HEK293T (cell line): ENCODE results near the gene ABCA3.

ENCODE experiments used
- ARNT ChIP-seq: fragments of 450-650 bp; IDR thresholded peaks from 2 replicates; pipeline ENCODE4 v1.6.1; 2017; ENCODE audit warnings: mild to moderate bottlenecking
- BHLHE40 ChIP-seq: fragments of 450-650 bp; IDR thresholded peaks from 2 replicates; pipeline ENCODE4 v1.6.1; 2016; ENCODE audit warnings: mild to moderate bottlenecking, moderate library complexity, borderline replicate concordance
- ELF4 ChIP-seq: fragments of 450-650 bp; IDR thresholded peaks from 2 replicates; pipeline ENCODE4 v1.6.1; 2017; ENCODE audit warnings: antibody characterized with exemption
- FOXA1 ChIP-seq: fragments of 450-650 bp; IDR thresholded peaks from 2 replicates; pipeline ENCODE4 v1.6.1; 2016; ENCODE audit warnings: mild to moderate bottlenecking
- FOXK2 ChIP-seq: fragments of 450-650 bp; IDR thresholded peaks from 2 replicates; pipeline ENCODE4 v1.6.1; 2016; ENCODE audit warnings: mild to moderate bottlenecking
- FOXM1 ChIP-seq: fragments of 450-650 bp; IDR thresholded peaks from 2 replicates; pipeline ENCODE4 v1.6.1; 2017; ENCODE audit warnings: mild to moderate bottlenecking, borderline replicate concordance
- HDGF ChIP-seq: fragments of 450-650 bp; IDR thresholded peaks from 2 replicates; pipeline ENCODE4 v1.6.1; 2017; ENCODE audit warnings: antibody characterized with exemption, borderline replicate concordance
- L3MBTL2 ChIP-seq: fragments of 450-650 bp; conservative IDR thresholded peaks from 2 replicates; pipeline ENCODE4 v1.6.1; 2016; ENCODE audit warnings: mild to moderate bottlenecking
- LEF1 ChIP-seq: fragments of 450-650 bp; IDR thresholded peaks from 2 replicates; pipeline ENCODE4 v1.6.1; 2017; ENCODE audit warnings: mild to moderate bottlenecking, borderline replicate concordance
- NFRKB ChIP-seq: fragments of 450-650 bp; IDR thresholded peaks from 2 replicates; pipeline ENCODE4 v1.6.1; 2016; ENCODE audit warnings: mild to moderate bottlenecking, moderate library complexity
- PKNOX1 ChIP-seq: fragments of 450-650 bp; IDR thresholded peaks from 2 replicates; pipeline ENCODE4 v1.6.1; 2016
- SP1 ChIP-seq: fragments of 450-650 bp; IDR thresholded peaks from 2 replicates; pipeline ENCODE4 v1.6.1; 2017
- SUZ12 ChIP-seq: fragments of 450-650 bp; IDR thresholded peaks from 2 replicates; pipeline ENCODE4 v1.6.1; 2016; ENCODE audit warnings: mild to moderate bottlenecking
- ZNF384 ChIP-seq: fragments of 450-650 bp; IDR thresholded peaks from 2 replicates; pipeline ENCODE4 v1.6.1; 2016

GRCh38 chr16:2243781-2244180, 96.7 kb downstream of the ABCA3 start:
- TF ChIP-seq NFRKB: no peak
- no peak for TF ChIP-seq SP1
- no peak for TF ChIP-seq FOXK2
- TF ChIP-seq FOXM1: no peak
- no peak for TF ChIP-seq HDGF
- no peak for TF ChIP-seq ARNT
- no peak for TF ChIP-seq ELF4
- no peak for TF ChIP-seq SUZ12
- no peak for TF ChIP-seq BHLHE40
- no peak for TF ChIP-seq PKNOX1
- TF ChIP-seq LEF1: no peak
- TF ChIP-seq FOXA1: no peak
- TF ChIP-seq L3MBTL2: no peak
- no peak for TF ChIP-seq ZNF384
